OCI-LY1 (cell line): ENCODE measurements around the gene ACAD8.

Experiments
- H2AFZ ChIP-seq: fragments of 200-600 bp; sonication (generic), shearing (Covaris generic); 2 replicates; pipeline ENCODE4 v1.6.0; 2014; ENCODE audit warnings: antibody characterized with exemption, mild to moderate bottlenecking, low read length
- H3F3A ChIP-seq: fragments of 200-600 bp; sonication (generic), shearing (Covaris generic); 2 replicates; pipeline ENCODE4 v1.6.0; 2014; ENCODE audit warnings: mild to moderate bottlenecking, antibody characterized with exemption, low read length, moderate library complexity; ENCODE audit not compliant: insufficient read depth
- H3K27ac ChIP-seq: fragments of 200-600 bp; sonication (generic); 2 replicates; pipeline ENCODE4 v1.5.1; 2014; ENCODE audit warnings: low read length, mixed run types, mild to moderate bottlenecking, low read depth; ENCODE audit not compliant: poor library complexity, severe bottlenecking
- H3K27me3 ChIP-seq: fragments of 200-600 bp; sonication (generic); 2 replicates; pipeline ENCODE4 v1.6.0; 2014; ENCODE audit warnings: antibody characterized with exemption, mild to moderate bottlenecking, low read length, moderate library complexity; ENCODE audit not compliant: insufficient read depth
- H3K36me3 ChIP-seq: fragments of 200-600 bp; sonication (generic); 2 replicates; pipeline ENCODE4 v1.6.1; 2014; ENCODE audit warnings: mild to moderate bottlenecking, antibody characterized with exemption, low read length, moderate library complexity, mixed read lengths; ENCODE audit not compliant: insufficient read depth
- H3K4me1 ChIP-seq: fragments of 200-600 bp; sonication (generic); 2 replicates; pipeline ENCODE4 v1.5.1; 2014; ENCODE audit warnings: mild to moderate bottlenecking, low read length, moderate library complexity; ENCODE audit not compliant: insufficient read depth, severe bottlenecking
- H3K4me2 ChIP-seq: fragments of 200-600 bp; sonication (generic), shearing (Covaris generic); 2 replicates; pipeline ENCODE4 v1.6.1; 2014; ENCODE audit warnings: low read length
- H3K4me3 ChIP-seq: fragments of 200-600 bp; sonication (generic); 2 replicates; pipeline ENCODE4 v1.5.1; 2014; ENCODE audit warnings: low read length, low read depth, mild to moderate bottlenecking, mixed read lengths; ENCODE audit not compliant: poor library complexity, severe bottlenecking
- H3K79me2 ChIP-seq: fragments of 200-600 bp; shearing (Covaris generic); 2 replicates; pipeline ENCODE4 v1.6.1; 2016; ENCODE audit warnings: mixed run types, low read length, mixed read lengths; ENCODE audit not compliant: insufficient read depth
- H3K9ac ChIP-seq: fragments of 200-600 bp; sonication (generic), shearing (Covaris generic); 2 replicates; pipeline ENCODE4 v1.6.1; 2014; ENCODE audit warnings: mild to moderate bottlenecking, low read length, mixed read lengths
- H3K9me2 ChIP-seq: fragments of 200-600 bp; sonication (generic), shearing (Covaris generic); 2 replicates; pipeline ENCODE4 v1.6.1; 2014; ENCODE audit warnings: low read depth, mild to moderate bottlenecking, low read length, mixed read lengths
- H3K9me3 ChIP-seq: fragments of 200-600 bp; shearing (Covaris generic); 2 replicates; pipeline ENCODE4 v1.6.1; 2014; ENCODE audit warnings: low read length, mixed read lengths
- H4K20me1 ChIP-seq: fragments of 200-600 bp; sonication (generic), shearing (Covaris generic); 2 replicates; pipeline ENCODE4 v1.6.0; 2016; ENCODE audit warnings: mild to moderate bottlenecking, low read length; ENCODE audit not compliant: insufficient read depth
- EZH2 ChIP-seq: fragments of 200-600 bp; sonication (generic), shearing (Covaris generic); IDR thresholded peaks from 2 replicates; pipeline ENCODE4 v1.8.0; 2017; ENCODE audit warnings: borderline replicate concordance, mixed run types, mild to moderate bottlenecking, antibody characterized with exemption, low read length, moderate library complexity, mixed read lengths
- TF ChIP-seq, protein P1 (sequence below): fragments of 200-600 bp; sonication (generic), shearing (Covaris generic); IDR thresholded peaks from 2 replicates; pipeline ENCODE4 v1.5.1; 2017; ENCODE audit warnings: mild to moderate bottlenecking, antibody characterized with exemption, low read length, moderate library complexity, mixed read lengths

ACAD8 gene

GRCh38 chr11:134226806-134227325 is 26.5 kb upstream of the ACAD8 start:
- peaks cover 17% of the 10 kb centered on the region for H3K27me3 ChIP-seq
- no peak overlapping the region for H2AFZ ChIP-seq
- H3K27ac ChIP-seq = no peak overlapping the region
- H3K4me2 ChIP-seq = no peak overlapping the region
- H3K9ac ChIP-seq = no peak overlapping the region
- TF ChIP-seq, protein P1, sequence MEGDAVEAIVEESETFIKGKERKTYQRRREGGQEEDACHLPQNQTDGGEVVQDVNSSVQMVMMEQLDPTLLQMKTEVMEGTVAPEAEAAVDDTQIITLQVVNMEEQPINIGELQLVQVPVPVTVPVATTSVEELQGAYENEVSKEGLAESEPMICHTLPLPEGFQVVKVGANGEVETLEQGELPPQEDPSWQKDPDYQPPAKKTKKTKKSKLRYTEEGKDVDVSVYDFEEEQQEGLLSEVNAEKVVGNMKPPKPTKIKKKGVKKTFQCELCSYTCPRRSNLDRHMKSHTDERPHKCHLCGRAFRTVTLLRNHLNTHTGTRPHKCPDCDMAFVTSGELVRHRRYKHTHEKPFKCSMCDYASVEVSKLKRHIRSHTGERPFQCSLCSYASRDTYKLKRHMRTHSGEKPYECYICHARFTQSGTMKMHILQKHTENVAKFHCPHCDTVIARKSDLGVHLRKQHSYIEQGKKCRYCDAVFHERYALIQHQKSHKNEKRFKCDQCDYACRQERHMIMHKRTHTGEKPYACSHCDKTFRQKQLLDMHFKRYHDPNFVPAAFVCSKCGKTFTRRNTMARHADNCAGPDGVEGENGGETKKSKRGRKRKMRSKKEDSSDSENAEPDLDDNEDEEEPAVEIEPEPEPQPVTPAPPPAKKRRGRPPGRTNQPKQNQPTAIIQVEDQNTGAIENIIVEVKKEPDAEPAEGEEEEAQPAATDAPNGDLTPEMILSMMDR = no peak
- no peak for TF ChIP-seq EZH2
- H3K79me2 ChIP-seq = peaks cover 17% of the 10 kb centered on the region
- H3K9me2 ChIP-seq = no peaks in the 10 kb centered on the region
- H3K4me1 ChIP-seq = peaks cover 27% of the 10 kb centered on the region
- H3K4me3 ChIP-seq = no peak overlapping the region
- no peaks in the 10 kb centered on the region for H3F3A ChIP-seq
- peaks cover 6% of the 10 kb centered on the region; the same call in 1 of the 2 replicates for H3K36me3 ChIP-seq
- H4K20me1 ChIP-seq = no peaks in the 10 kb centered on the region
- H3K9me3 ChIP-seq = no peaks in the 10 kb centered on the region

- H3K9ac ChIP-seq = no peak overlapping the region
- no peaks in the 10 kb centered on the region for H4K20me1 ChIP-seq
- H3K9me3 ChIP-seq = no peaks in the 10 kb centered on the region
- no peaks in the 10 kb centered on the region for H3K36me3 ChIP-seq
- no peak overlapping the region for H3K4me2 ChIP-seq
- H3F3A ChIP-seq = no peaks in the 10 kb centered on the region
- TF ChIP-seq, protein P1 = no peak
- no peak for TF ChIP-seq EZH2
- H3K4me3 ChIP-seq = no peak overlapping the region
- H3K27me3 ChIP-seq = peaks cover 21% of the 10 kb centered on the region
- H2AFZ ChIP-seq = no peak overlapping the region
- H3K9me2 ChIP-seq = no peaks in the 10 kb centered on the region
- H3K79me2 ChIP-seq = no peaks in the 10 kb centered on the region
- no peak overlapping the region for H3K27ac ChIP-seq
- H3K4me1 ChIP-seq = peaks cover 13% of the 10 kb centered on the region
Observed at GRCh38 chr11:134228625-134229024, 24.7 kb upstream of the ACAD8 start.

- H3K36me3 ChIP-seq = no peaks in the 10 kb centered on the region
- no peaks in the 10 kb centered on the region for H3K9me2 ChIP-seq
- no peak overlapping the region for H2AFZ ChIP-seq
- no peak overlapping the region for H3K9ac ChIP-seq
- no peaks in the 10 kb centered on the region for H3F3A ChIP-seq
- no peak overlapping the region for H3K4me3 ChIP-seq
- H4K20me1 ChIP-seq = no peaks in the 10 kb centered on the region
- no peaks in the 10 kb centered on the region for H3K79me2 ChIP-seq
- no peaks in the 10 kb centered on the region for H3K9me3 ChIP-seq
- H3K27ac ChIP-seq = no peak overlapping the region
- no peak overlapping the region for H3K4me2 ChIP-seq
- H3K4me1 ChIP-seq = peaks cover 13% of the 10 kb centered on the region
- peaks cover 21% of the 10 kb centered on the region for H3K27me3 ChIP-seq
- TF ChIP-seq EZH2 = no peak
- TF ChIP-seq, protein P1 = no peak
Observed at GRCh38 chr11:134229126-134229790, 24.1 kb upstream of the ACAD8 start.
